NCI-H82 treated with DMSO at 0.1 percent for 48 hours (cell line): ENCODE data around the gene ZNF618.

Experiments
- DNase-seq: peaks from one replicate; lab custom pipeline; 2025; ENCODE audit not compliant: unreplicated experiment; lab: John Stamatoyannopoulos, UW

The ZNF618 gene

GRCh38 chr9:113911850-113912557 lies 35.9 kb downstream of the ZNF618 start:
- DNase-seq, result peak; percentile 99

- DNase-seq, result peak; percentile 74
Observed at GRCh38 chr9:113912816-113913215, 36.7 kb downstream of the ZNF618 start.

DNA sequence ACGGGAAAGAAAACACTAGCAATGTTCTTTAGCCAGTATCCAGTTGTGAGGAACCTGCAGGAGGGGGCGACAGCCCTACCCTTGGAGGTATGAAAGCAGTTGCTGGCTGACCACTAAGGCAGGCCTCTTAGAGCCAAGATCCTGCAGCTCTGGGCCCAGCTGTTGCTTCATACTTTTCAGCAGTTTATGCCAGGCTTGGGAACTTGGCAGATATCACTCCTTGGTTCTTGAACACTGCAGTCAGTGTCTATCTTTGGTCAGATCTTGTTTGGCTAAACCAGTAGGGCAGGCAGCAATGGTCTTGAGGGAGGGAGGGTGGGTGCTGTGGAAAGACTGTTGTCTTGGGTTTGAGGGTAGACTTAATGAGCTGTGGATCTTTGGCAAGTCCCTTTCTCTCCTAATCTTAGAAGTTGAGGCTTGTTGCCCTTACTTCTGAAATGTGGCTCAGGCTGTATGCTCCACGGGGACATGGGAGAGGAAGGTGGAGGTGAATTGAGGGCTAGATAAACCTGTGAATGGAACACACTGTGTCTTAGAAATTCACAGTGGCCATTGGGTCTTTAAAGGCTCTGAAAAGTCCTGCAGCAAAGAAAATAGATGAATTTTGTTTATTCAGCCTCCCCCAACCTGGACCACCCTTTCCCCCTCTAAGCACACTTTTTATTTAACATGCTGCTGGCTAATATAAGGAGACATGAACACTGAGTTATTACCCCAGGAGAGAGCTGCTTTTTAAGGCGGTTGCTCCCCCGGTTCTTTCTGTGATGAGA lies 37.5 kb downstream of the ZNF618 start:
- DNase-seq, result no peak

- DNase-seq, result no peak
Observed at GRCh38 chr9:113914517-113914916, 38.4 kb downstream of the ZNF618 start.

GRCh38 chr9:113915817-113916434 lies 39.8 kb downstream of the ZNF618 start:
- no peak for DNase-seq

DNA sequence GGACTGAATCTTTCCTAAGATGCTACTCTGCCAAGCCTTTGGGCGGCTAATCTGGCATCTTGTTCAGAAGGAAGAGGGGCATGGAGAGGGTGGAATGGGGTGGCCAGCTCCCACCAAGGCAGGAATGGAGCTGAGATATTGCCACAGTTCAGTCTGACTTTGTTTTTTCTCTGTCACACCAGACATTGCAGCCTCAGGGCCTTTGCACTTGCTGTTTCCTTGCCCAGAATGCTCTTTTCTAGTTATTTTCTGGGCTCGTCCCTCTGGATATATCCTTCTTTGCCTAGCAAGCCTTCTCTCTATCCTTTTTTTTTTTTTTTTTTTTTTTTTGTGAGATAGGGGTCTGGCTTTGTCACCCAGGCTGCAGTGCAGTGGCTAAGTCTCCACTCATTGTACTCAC lies 40.8 kb downstream of the ZNF618 start:
- no peak for DNase-seq

DNA sequence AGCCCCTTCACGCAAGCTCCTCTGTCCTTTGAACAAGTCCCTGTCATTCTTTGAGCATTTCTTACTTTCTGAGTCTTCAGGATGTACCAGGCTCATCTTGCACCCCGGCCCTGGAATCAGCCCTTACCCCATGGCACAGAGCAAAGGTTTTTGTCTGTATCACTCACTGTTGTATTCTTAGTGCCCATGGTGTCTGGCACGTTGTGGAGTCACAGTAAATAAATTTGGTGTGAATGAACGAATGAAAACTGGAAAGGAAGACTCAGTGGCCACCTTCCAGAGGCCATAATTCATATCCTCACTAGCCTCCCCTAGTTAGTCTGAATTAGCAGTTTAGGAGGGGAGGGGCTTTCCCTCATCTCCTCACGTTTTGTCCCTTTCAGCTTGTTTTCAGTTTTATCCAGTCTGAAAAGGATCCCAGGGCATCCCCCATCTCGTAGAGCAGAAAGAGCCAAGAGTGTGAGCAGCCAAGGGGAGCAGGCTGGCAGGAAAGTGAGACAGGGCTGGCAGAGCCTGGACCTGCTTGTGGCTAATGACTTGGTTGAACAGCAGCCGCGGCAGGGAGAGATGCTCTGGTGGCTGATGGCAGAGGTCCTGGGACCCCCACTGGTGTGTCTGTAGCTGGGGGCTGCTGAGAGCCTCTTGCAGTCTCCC lies 42.7 kb downstream of the ZNF618 start:
- no peak for DNase-seq

GRCh38 chr9:113919382-113919781 lies 43.3 kb downstream of the ZNF618 start:
- DNase-seq, result no peak

DNA sequence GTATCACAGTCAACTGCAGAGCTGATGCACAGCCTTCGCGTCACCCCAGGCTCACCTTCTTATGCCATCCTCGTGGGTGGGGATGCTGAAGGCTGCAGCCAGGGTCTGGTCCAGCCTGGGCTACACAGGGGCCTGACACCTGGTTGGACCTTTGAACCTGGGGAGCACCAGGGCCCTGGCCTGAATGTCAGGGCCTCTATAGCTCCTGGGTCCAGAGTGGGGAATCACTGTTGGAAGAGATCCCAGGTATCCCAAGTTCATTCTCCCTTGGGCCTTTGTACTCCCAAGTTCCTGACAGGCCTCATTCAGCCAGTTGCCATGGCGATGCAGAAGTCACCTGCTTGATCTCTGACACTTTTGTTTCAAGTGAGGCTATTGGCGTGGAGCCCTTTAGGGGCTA lies 43.8 kb downstream of the ZNF618 start:
- no peak for DNase-seq

DNA sequence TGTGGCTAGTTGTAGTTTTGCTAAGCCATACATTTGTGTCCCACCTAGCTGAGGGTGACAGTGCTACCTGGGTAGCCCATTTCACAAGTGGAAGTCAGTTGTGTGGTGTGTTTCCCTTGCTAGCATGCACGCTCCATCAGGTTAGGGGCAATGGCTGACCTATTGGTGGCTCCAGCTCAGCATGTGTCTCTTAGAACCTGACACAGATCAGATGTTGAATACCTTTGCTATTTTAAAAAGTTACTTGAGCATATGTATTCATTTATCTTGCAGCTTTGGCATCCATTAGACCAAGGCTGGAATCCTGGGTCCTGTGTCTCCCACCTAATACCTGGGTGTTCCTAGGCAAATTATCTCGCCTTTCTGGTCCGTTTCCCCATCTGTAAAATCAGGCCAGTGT lies 44.8 kb downstream of the ZNF618 start:
- no peak for DNase-seq

- no peak for DNase-seq
Observed at GRCh38 chr9:113921396-113921925, 45.4 kb downstream of the ZNF618 start.

DNA sequence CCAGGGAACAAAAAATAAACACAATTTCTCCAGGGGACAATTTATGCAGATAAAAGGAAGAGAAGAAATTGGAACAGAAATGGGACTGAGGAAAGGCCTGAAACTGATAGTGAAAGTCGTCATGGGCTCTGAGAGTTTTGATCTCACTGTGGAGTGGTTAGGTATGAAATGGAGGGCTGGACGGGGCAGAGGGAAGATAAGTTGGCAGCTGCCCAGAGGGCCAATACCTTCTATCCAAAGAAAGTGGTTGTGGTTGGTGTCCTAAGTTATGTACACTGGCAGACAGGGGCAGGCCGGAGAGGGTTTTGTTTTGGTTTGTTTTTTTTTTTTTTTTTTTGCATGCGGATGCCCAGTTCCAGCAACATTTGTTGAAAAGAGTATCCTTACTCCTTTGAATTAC lies 46.1 kb downstream of the ZNF618 start:
- DNase-seq, result no peak

GRCh38 chr9:113926211-113926610 lies 50.1 kb downstream of the ZNF618 start:
- no peak for DNase-seq

- DNase-seq, result no peak
Observed at GRCh38 chr9:113927277-113927676, 51.2 kb downstream of the ZNF618 start.

DNA sequence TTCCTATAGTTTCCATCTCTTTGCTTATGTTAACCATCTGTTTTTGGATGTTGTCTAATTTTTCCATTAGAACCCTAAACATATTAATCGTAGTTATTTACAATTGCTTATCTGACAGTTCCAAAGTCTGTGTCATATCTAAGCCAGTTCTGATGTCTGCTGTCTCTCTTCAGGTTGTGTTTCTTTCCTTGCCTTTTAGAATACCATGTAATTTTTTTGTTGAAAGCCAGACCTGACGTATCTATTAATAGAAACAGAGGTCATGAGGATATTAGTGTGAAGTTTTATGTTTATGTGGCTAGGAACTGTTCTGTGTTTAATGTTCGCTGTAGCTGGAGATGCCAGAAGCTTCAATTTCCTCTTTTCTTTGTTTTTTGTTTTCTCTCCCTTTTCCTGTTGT lies 52.2 kb downstream of the ZNF618 start:
- DNase-seq, result no peak

GRCh38 chr9:113929634-113930389 lies 53.7 kb downstream of the ZNF618 start:
- no peak for DNase-seq

GRCh38 chr9:113930390-113930783 lies 54.3 kb downstream of the ZNF618 start:
- DNase-seq, result no peak

- peak; percentile 20 for DNase-seq
Observed at GRCh38 chr9:113931140-113931539, 55.0 kb downstream of the ZNF618 start.

DNA sequence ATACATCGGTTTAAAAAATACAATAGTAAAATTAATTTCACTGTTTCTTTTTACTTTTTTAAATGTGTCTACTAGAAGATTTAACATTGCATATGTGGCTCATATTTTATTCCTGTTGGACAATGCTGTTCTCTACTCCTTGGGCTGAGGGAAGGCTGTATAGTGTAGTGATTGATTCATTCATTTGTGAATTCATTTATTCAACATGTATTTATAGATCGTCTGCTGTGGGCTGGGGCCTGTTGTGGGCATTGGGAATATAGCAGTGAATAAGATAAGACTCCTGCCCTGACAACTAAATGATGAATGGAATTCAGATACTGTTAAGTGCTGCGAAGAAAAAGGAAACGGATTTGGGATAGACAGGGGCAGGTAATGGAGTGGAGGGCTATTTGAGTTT lies 55.7 kb downstream of the ZNF618 start:
- DNase-seq, result no peak

DNA sequence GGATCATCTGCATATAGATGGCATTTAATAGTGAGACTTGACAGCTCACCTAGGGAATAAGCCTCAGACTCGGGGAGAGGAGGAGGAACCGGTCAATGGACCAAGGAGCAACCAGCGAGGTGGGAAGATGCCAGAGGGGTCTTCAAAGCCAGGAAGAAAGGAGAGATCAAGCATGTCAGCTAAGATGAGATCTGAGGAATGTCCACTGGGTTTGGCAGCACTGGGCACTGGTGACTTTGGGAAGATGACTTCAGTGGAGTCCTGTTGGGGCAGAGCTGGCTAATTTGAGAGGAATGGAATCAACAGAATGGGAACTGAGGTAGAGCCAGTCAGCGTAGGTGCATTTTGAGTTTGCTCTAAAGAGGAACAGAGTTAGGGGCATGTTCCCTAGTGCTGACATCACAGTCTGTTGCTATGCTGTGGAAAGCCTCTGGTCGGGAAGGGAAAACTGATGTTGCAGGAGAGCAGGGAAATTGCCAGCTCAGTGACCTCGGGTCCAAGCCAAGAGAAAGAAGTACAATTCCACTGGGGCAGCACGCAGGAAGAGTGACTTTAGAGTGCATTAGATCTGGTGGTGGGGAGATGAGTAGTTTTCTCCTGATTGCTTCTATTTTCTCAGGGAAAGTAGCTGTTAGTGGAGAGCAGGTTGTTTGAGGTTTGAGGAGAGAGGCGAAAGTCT lies 56.9 kb downstream of the ZNF618 start:
- DNase-seq, result no peak
